Limb (tissue), 2 donors: ENCODE measurements around the gene ANKRD42.
"Not testable (repeated sequence)": the region's sequence is repeated elsewhere in the genome, so short reads cannot be mapped to it uniquely, and the experiment has no call there.

ENCODE experiments used
- DNase-seq, 2 donors: peaks; one replicate each; pipeline ENCODE4 v3.0.0-alpha.2; 2016; ENCODE audit errors: extremely low spot score in 2 of 2

ANKRD42 gene

GRCh38 chr11:83238111-83238510 lies 44.6 kb downstream of the ANKRD42 start:
- DNase-seq = no peak

DNA sequence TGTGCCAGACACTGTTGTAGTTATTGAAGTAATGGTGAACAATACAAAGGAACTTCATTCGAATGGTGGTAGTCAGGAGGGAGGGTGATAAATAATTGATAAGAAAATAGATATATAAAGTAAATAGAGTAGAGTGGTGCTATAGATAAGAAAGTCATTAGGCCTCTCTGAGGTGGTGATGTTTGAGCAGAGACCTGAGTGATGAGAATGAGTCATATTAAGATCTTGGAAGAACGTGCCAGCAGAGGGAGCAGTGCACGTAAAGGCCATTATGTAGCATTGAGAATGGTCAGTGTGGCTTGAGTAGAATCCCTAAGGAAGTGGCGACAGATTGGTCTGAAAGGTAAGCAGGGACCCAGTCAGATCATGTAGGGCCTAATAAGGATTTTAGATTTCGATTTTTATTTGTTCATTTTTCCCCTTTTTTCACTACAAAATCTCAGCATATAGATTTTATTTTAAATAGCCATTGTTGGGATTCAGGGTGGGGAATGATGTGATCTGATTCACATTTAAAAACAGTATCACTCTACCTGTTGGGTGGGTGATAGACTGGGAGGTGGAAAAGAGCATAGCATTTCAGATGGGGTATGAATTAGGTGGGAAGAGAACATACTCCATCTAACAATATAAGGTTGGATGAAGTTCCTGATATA lies 47.9 kb downstream of the ANKRD42 start:
- peak; percentile 7 to 38 for DNase-seq

DNA sequence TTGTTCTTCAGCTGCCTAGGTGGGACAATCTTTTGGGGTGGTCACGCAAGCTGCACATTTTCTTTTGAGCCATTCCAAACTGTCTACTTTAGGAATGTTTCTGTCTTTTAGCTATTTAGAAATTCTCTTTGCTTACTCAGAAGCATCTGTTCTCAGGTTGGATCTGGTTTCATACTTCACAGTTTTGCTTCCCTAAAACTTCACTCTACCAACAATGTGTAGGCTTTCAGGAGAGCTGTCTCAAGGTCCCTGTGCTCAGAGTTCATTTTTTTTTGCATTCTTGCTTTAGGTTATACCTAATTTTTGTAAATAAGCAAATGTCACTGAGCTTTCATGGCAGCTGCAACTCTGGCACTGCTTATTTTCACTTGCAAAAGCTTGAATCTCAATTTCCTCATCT lies 55.9 kb downstream of the ANKRD42 start:
- no peak for DNase-seq

- peak in 1 of 2 donors; percentile 34 for DNase-seq
These were observed 56.6 kb downstream of the ANKRD42 start for GRCh38 chr11:83249972-83250593.

DNA sequence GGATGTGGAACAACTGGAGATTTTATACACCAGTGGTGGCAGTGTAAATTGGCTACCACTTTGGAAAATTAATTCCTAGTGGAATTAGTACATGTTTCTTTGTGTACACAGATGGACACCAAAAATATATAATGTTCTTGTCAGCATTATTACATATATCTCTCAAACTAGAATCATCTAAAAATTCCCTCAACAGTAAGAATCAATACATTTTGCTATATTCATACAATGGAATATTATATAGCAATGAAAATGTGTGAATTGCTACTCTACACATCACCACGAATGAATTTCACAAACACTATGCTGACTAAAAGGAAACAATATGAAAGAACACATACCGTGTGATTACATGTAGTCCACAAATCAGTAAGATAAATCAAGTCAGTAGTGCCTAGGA lies 58.8 kb downstream of the ANKRD42 start:
- DNase-seq = no peak

GRCh38 chr11:83252941-83253340 lies 59.4 kb downstream of the ANKRD42 start:
- no peak for DNase-seq

- no peak for DNase-seq
These were observed 61.9 kb downstream of the ANKRD42 start for GRCh38 chr11:83255366-83255765.

DNA sequence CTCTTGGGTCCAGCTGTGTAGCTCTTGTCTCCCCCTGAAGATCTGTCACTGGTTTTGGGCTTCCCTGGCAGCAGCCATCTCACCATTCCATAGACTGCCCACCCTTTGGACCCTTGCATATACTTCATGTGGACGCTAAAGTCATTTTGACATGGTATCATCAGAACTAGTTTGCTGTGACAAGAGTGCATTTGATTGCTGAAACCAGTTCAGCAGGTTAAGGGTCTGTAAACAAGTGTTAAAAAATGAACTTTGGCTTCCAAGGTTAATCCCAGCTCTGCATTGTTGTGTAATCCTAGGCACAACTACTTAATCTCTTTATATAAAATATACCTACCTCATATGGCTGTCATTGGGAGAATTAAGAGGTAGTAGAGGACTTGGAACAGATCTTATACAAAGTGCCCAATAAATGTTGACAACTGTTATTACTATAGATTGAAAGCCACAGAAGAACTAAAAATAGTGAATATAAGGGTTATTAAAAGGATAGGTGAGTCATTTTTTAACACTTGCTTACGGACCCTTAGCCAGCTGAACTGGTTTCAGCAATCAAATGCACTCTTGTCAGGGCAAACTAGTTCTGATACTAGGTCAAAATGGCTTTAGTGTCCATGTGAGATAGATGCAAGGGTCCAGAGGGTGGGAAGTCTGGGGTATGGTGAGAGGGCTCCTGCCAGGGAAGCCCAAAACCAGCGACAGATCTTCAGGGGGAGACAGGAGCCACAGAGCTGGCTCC lies 63.3 kb downstream of the ANKRD42 start:
- DNase-seq = no peak

DNA sequence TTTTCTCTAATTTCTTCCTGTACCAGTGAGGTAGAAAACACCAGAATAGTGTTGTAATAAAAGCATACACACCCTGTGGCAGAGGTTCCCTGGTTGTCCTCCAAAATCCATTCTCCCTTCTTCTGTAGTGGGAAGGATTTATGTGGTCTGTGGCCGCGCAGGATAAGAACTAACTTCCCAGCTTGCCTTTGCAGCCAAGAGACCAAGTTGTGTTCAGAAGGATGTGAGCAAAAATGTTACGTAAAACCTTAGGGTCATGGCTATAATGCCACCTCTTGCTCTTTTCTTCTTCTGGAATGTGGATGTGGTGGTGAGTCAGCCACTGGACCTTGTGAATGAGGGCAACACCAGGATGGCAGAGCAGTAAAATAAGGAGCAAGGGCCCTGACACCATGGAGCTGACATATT lies 64.3 kb downstream of the ANKRD42 start:
- DNase-seq = no peak

GRCh38 chr11:83259559-83259958 lies 66.0 kb downstream of the ANKRD42 start:
- no peak for DNase-seq

- no peak for DNase-seq
These were observed 71.8 kb downstream of the ANKRD42 start for GRCh38 chr11:83265331-83265730.

DNA sequence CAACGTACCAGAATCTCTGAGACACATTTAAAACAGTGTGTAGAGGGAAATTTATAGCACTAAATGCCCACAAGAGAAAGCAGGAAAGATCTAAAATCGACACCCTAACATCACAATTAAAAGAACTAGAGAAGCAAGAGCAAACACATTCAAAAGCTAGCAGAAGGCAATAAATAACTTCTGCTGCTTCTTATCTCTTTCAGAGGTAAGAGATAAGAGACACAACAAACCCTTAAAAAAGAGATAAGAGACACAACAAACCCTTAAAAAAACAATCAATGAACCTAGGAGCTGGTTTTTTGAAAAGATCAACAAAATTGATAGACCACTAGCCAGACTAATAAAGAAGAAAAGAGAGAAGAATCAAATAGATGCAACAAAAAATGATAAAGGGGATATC lies 75.6 kb downstream of the ANKRD42 start:
- not testable (repeated sequence) for DNase-seq

DNA sequence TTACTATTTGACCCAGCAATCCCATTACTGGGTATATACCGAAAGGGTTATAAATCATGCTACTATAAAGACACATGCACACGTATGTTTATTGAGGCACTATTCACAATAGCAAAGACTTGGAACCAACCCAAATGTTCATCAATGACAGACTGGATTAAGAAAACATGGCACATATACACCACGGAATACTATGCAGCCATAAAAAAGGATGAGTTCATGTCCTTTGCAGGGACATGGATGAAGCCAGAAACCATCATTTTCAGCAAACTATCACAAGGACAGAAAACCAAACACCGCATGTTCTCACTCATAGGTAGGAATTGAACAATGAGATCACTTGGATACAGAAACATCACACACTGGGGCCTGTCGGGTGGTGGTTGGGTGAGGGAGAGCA lies 78.2 kb downstream of the ANKRD42 start:
- DNase-seq = not testable (repeated sequence)

DNA sequence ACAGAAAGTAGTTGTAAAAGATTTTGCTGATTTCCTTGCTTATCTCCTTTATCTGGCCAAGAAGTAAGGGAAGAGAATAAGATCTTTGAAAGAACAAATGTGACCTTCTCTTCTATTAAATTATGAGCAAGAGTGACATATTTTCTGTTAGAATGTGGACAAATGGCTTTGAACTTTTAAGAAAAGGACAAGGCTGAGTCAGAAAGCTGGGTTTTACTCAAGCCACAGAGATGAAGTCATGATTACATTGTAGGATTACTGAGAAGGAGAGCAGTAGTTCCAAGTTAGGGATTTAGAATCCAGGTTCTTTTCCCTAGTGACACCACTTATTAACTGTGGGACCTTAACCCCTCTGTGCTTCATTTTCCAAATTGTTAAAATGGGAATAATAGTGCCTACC lies 79.1 kb downstream of the ANKRD42 start:
- no peak for DNase-seq

GRCh38 chr11:83275888-83276641 lies 82.6 kb downstream of the ANKRD42 start:
- no peak for DNase-seq

GRCh38 chr11:83278351-83278750 lies 84.8 kb downstream of the ANKRD42 start:
- no peak for DNase-seq

GRCh38 chr11:83280256-83280655 lies 86.7 kb downstream of the ANKRD42 start:
- no peak for DNase-seq

GRCh38 chr11:83282084-83282716 lies 88.7 kb downstream of the ANKRD42 start:
- DNase-seq = no peak

- peak in 1 of 2 donors; percentile 24 for DNase-seq
These were observed 91.1 kb downstream of the ANKRD42 start for GRCh38 chr11:83284501-83285150.

- no peak for DNase-seq
These were observed 91.7 kb downstream of the ANKRD42 start for GRCh38 chr11:83285151-83285770.
